Measurements from ENCODE around the gene SLC25A39. TPM values are rescaled to one million over a fixed set of nuclear protein-coding genes. Genes with fewer than 3 reads are reported as not detected.

Gene SLC25A39
- total RNA-seq, 8 experiments from 2014 or later = 28.7 to 148 (median 56.1) TPM

DNA sequence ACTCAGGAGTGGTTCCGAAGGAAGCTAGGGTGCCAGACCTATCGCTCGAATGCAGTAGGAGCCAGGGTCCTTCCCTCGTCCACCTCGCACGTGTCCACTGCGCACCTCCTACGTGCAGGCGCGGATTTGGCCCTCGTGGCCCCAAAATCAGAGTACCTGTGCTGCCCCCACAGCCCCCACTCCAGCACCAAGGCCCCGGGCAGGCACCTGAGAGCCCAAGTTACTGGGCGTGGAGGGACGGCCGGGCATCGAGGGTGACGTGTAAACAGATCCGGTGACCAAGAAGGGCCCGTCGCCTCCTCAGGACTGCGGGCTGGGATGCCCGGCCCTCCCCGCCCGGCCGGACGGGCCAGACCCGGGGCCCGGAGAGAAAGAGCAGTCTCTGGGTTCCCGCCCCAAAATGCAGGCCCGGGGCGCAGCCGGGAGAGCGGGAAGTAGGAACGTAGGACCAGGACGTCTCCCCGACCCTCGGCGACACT is 492 bp downstream of the SLC25A39 start:
- peak; percentile 6 to 23 (median 13) for ATAC-seq (replicated peaks in 6 of 8)
- in situ Hi-C loops (cut with MboI; ENCODE audit: low pct_unique_long_range_greater_than_20kb in 2 of 9, low sequenced_read_pairs in 9 of 9, unreplicated experiment in 9 of 9) = loop anchor here in 4 of 9 experiments (10.0 kb wide), 2 partner anchors 99 to 109 kb away; partner anchors contain the start of gene UBTF (in 3 of the 4)
- 0% methylated on average over 2 to 5 of the region's 38 CpGs; no CpG with 5 or more reads in 8 of the 10 experiments for WGBS, 10 experiments
- peak overlapping the region; percentile 35 to 65 for H3K27ac ChIP-seq
- peaks cover 4 to 11% of the 10 kb centered on the region in 2 donors for H3K4me1 ChIP-seq (replicated peaks in 1 of 2)
- peak overlapping the region; percentile 78 to 97 (median 86) for H3K4me3 ChIP-seq

DNA sequence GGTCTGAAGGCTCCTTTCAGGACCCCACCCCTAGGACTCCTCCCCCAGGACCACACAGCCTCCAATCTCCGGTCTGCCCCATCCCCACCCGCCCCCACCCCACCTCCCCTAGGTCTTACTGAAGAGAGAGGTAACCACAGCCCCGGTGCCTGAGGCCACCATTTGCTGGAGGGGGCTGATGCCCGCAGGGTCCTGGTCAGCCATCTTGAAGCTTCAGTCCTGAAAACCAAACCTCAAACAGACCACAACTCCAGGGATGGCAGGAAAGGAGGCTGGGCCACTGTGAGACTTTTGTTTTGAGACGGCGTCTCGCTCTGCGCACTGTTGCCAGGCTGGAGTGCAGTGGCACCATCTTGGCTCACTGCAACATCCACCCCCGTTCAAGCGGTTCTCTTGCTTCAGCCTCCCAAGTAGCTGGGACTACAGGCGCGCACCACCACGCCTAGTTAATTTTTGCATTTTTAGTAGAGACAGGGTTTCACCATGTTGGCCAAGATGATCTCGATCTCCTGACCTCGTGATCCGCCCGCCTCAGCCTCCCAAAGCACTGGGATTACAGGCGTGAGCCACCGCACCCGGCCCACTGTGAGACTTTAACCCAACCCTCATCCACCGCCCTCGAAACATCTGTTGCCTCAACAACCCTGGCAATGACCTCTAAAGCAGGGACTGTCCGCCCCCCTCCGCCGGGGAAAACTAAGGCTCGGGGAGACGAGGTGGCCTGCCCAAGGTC is 1.1 kb downstream of the SLC25A39 start:
- WGBS, 10 experiments = 48 to 73% methylated on average over 5 to 7 of the region's 27 CpGs; no CpG with 5 or more reads in 8 of the 10 experiments
- in situ Hi-C loops (cut with MboI; ENCODE audit: low pct_unique_long_range_greater_than_20kb in 2 of 9, low sequenced_read_pairs in 9 of 9, unreplicated experiment in 9 of 9) = loop anchor here in 4 of 9 experiments (10.0 kb wide), 2 partner anchors 99 to 109 kb away; partner anchors contain the start of gene UBTF (in 3 of the 4)
- H3K4me3 ChIP-seq = peak overlapping the region; percentile 78 to 97 (median 86)
- H3K27ac ChIP-seq = no peak overlapping the region
- peak in 1 of 8 experiments; percentile 3 for ATAC-seq (replicated peaks in 6 of 8)
- peaks cover 4 to 11% of the 10 kb centered on the region in 2 donors for H3K4me1 ChIP-seq (replicated peaks in 1 of 2)

DNA sequence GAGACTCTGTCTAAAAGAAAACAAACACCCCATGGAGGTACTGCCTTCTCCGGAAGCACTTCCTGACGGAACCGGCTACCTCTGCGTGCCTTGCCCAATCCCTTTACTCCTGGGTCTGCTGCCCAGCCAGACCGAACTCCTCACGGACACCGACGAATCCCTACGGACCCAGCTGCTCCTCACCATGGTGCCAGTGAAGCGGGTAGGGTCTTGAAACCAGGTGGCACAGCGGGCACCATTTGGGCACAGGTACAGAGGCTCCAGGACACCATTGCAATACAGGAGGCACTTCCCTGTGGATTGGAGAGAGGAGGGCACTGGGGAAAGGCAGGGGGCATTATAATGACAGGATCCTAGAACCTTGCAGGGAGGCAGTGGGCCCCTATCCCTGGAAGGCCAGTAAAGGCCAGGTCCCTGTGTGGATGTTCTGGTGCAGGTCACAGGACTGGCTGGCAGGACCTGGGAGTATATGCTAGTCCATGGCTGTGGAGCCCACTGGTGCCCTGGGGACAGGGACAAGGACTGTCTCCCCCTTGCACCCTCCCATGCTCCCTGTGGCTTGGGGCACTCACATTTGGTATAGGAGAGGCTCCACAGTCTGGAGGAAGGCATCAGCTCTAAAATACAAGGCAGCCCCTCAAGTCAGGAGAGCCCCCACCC is 2.3 kb downstream of the SLC25A39 start:
- in situ Hi-C loops (cut with MboI; ENCODE audit: low pct_unique_long_range_greater_than_20kb in 2 of 9, low sequenced_read_pairs in 9 of 9, unreplicated experiment in 9 of 9) = loop anchor here in 4 of 9 experiments (10.0 kb wide), 2 partner anchors 98 to 108 kb away; partner anchors contain the start of gene UBTF (in 3 of the 4)
- Histone ChIP-seq H3K4me3 (no peak overlapping the region), H3K27ac (no peak overlapping the region), H3K4me1 (replicated peaks in 1 of 2) (peaks cover 4 to 11% of the 10 kb centered on the region in 2 donors)
- no peak for ATAC-seq (replicated peaks in 6 of 8)
- 90 to 100% (median 100%) methylated on average over 1 to 11 of the region's 11 CpGs; no CpG with 5 or more reads in 4 of the 10 experiments for WGBS, 10 experiments

DNA sequence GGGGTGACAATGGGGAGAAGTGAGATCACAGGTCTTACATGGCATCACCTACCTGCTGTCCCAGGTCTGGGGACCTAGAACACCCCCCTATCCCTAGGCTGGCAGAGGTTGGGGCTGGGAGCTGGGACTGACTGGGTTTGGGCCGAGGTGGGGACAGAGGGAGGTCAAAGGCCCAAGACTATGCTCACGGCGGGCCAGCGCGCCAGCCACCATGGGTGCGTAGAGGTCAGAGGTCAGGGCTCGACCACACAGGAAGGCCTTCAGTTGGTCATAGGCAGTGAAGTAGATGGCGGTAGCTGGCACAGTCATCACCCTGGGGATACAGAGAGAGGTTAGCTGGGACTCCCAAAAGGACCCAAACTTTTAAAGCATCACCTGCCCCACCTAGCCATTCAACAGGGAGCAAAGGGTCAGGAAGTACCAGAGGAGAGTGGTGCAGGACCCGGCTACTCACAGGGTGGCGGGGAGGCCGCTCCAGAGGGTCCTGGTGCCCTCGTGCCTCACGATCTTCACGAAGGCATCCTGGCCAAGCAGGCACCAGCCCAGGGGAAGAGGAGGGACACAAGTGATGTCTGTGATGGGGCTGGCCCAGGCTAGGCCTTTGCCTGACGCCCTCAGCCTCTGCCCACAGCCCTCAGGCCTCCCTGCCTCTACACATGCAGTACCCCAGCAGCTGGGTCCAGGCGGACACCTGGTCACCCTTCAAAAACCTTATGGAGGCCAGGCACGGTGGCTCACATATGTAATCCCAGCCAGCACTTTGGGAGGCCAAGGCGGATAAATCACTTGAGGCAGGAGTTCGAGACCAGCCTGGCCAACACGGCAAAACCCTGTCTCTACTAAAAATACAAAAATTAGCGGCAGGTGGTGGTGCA is 3.1 kb downstream of the SLC25A39 start:
- ATAC-seq (replicated peaks in 6 of 8) = no peak
- no peak overlapping the region for H3K27ac ChIP-seq
- H3K4me3 ChIP-seq = no peak overlapping the region
- WGBS, 10 experiments = 80 to 100% (median 96%) methylated on average over 1 to 11 of the region's 21 CpGs; no CpG with 5 or more reads in 4 of the 10 experiments
- in situ Hi-C loops (cut with MboI; ENCODE audit: low pct_unique_long_range_greater_than_20kb in 2 of 9, low sequenced_read_pairs in 9 of 9, unreplicated experiment in 9 of 9) = loop anchor here in 4 of 9 experiments (10.0 kb wide), 2 partner anchors 97 to 107 kb away; partner anchors contain the start of gene UBTF (in 3 of the 4)
- H3K4me1 ChIP-seq (replicated peaks in 1 of 2) = peaks cover 4 to 11% of the 10 kb centered on the region in 2 donors

DNA sequence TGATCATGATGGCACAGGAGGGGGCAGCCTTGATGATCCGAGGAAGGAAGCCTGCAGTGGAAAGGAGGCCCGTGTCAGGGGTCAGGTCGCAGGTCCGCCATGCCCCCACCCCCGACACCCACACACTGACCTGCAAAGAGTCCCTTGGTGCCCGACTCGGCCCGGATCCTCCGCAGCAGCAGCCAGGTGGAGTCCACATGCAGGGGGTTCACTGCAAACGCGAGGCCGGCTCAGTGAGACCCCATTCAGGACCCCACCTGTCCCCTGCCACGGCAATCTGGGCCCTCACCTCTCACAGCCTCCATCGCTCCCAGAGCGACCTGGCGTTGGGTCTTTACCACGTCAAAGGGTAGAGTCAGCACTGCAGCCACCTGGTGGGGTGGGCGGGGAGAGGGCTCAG is 4.6 kb downstream of the SLC25A39 start:
- no peak overlapping the region for H3K27ac ChIP-seq
- WGBS, 10 experiments = 80 to 100% (median 90%) methylated on average over 1 to 7 of the region's 18 CpGs; no CpG with 5 or more reads in 5 of the 10 experiments
- peaks cover 13% of the 10 kb centered on the region in 2 donors for H3K4me1 ChIP-seq (replicated peaks in 1 of 2)
- ATAC-seq (replicated peaks in 6 of 8) = no peak
- in situ Hi-C loops (cut with MboI; ENCODE audit: low pct_unique_long_range_greater_than_20kb in 2 of 9, low sequenced_read_pairs in 9 of 9, unreplicated experiment in 9 of 9) = loop anchor here in 4 of 9 experiments (10.0 kb wide), 2 partner anchors 95 to 105 kb away; partner anchors contain the start of gene UBTF (in 3 of the 4)
- no peak overlapping the region for H3K4me3 ChIP-seq

DNA sequence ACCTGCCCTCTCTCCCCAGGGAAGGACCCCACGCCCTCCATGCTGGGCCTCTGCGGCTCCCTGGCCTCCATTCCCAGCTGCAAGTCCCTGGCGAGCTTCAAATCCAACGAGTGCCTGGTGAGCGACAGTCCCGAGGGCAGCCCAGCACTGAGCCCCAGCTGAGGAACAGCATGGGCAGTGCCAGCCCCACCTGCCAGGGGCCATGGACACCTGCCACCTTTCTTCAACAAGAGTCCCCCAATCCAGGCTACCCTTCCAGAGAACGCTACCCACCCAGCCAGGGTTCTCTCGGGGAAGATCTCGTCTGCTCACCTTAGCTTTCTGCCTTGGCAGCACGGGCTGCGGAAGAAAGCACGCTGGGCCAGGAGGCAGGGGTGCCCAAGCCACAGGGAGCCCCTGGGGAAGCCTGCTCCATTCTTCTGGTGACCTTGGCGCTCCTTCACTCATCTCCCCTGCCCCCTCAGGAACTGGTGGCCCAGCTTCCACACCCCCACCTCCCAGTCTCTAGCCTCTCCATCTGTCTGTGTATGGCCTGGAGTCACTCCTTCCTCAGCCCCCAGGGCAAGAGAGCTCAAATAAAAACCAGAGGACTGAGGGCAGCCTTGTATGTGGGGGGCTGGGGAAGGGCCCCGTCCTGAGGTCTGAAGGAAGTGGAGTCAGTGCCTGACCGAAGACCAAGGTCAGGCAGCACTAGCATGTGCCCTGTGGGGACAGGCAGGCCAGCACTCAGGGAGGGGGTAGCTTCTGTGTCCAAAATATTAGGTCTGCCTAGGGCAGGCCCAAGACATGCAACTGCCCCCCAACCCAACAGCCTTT is 6.3 kb downstream of the SLC25A39 start:
- no peak for ATAC-seq (replicated peaks in 6 of 8)
- in situ Hi-C loops (cut with MboI; ENCODE audit: low pct_unique_long_range_greater_than_20kb in 2 of 9, low sequenced_read_pairs in 9 of 9, unreplicated experiment in 9 of 9) = loop anchor here in 1 of 9 experiments (10.0 kb wide), 1 partner anchor 93 kb away; no protein-coding TSS in a partner anchor

DNA sequence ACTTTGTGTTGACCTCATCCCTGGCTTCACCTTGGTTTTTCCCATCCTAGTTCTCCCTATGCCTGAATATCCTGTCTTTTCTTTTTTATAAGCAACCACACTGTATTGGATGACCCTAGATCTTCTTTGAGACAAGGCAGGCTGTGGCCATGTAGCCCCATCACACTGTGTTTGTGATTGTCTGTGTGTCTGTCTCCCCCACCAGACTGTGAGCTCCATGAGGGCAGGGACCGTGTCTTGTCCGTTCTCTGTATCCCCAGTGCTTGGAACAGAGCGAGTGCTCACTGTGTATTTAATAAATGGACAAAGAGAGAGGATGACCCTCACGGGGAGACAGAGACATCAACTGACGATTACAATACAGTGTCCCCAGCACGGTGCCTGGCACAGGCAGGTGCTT is 7.1 kb downstream of the SLC25A39 start:
- H3K4me1 ChIP-seq (replicated peaks in 1 of 2) = peaks cover 10 to 14% of the 10 kb centered on the region in 2 donors
- in situ Hi-C loops (cut with MboI; ENCODE audit: low pct_unique_long_range_greater_than_20kb in 2 of 9, low sequenced_read_pairs in 9 of 9, unreplicated experiment in 9 of 9) = loop anchor here in 1 of 9 experiments (10.0 kb wide), 1 partner anchor 93 kb away; no protein-coding TSS in a partner anchor

More for the DNA sequence above, 6.3 kb downstream of the SLC25A39 start:
- Histone ChIP-seq H3K4me3 (no peak overlapping the region), H3K27ac (no peak overlapping the region), H3K4me1 (replicated peaks in 1 of 2) (peaks cover 10 to 14% of the 10 kb centered on the region in 2 donors)
- WGBS, 10 experiments = 81 to 100% (median 90%) methylated on average over 1 to 5 of the region's 15 CpGs; no CpG with 5 or more reads in 5 of the 10 experiments

DNA sequence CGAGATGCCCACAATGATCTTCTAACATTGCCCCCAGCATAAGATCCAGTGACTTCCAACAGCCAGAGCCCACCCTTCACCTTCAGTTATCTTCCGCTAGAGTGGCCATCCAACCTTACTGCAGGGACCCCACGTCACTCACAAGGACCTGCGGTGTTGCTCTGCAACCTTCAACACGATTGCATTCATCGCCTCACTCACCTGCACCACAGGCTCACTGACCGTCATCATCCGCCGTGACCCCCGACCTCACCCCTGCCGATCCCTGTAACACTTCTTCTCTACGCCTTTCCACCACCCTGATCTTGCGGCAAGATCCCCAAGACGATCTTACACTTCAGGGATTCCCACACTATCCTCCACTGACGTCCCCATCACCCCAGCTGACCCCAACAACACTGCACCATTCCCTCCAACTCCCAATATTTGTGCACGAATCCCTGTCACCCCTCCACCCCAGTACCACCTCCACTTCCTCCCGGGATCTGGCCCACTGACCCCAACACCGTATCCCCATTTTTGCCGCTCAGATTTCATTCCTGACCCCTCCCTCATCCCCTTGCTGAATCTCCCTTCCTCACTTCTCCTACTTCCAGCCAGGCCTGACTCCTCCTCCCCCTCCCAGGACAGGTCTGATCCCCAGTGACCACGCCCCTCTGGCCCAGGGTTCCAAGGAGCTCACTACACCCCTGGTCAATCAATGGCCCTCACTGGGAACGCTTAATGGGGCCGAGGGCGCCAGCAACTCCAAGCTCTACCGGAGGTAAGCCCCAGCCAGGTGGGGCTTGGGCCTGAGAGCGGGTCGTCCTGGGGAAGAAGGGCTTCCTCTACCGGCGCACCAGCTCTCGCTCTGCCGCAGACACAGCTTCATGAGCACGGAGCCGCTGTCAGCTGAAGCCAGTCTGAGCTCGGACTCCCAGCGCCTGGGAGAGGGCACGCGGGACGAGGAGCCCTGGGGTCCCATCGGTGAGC is 8.6 kb downstream of the SLC25A39 start:
- peaks cover 12 to 23% of the 10 kb centered on the region in 2 donors for H3K4me1 ChIP-seq (replicated peaks in 1 of 2)
- no peak overlapping the region for H3K27ac ChIP-seq
- in situ Hi-C loops (cut with MboI; ENCODE audit: low pct_unique_long_range_greater_than_20kb in 2 of 9, low sequenced_read_pairs in 9 of 9, unreplicated experiment in 9 of 9) = loop anchor here in 1 of 9 experiments (10.0 kb wide), 1 partner anchor 91 kb away; no protein-coding TSS in a partner anchor
- peak overlapping the region in 3 of 5 donors; percentile 20 to 29 (median 27) for H3K4me3 ChIP-seq
- WGBS, 10 experiments = 0 to 47% (median 10%) methylated on average over 3 to 12 of the region's 38 CpGs; no CpG with 5 or more reads in 3 of the 10 experiments
- peak in 1 of 8 experiments; percentile 17 for ATAC-seq (replicated peaks in 6 of 8)

More for the DNA sequence above, 7.1 kb downstream of the SLC25A39 start:
- no peak overlapping the region for H3K4me3 ChIP-seq
- H3K27ac ChIP-seq = no peak overlapping the region
- WGBS, 10 experiments = 69 to 100% (median 87%) methylated on average over 1 to 3 of the region's 6 CpGs; no CpG with 5 or more reads in 4 of the 10 experiments
- no peak for ATAC-seq (replicated peaks in 6 of 8)

DNA sequence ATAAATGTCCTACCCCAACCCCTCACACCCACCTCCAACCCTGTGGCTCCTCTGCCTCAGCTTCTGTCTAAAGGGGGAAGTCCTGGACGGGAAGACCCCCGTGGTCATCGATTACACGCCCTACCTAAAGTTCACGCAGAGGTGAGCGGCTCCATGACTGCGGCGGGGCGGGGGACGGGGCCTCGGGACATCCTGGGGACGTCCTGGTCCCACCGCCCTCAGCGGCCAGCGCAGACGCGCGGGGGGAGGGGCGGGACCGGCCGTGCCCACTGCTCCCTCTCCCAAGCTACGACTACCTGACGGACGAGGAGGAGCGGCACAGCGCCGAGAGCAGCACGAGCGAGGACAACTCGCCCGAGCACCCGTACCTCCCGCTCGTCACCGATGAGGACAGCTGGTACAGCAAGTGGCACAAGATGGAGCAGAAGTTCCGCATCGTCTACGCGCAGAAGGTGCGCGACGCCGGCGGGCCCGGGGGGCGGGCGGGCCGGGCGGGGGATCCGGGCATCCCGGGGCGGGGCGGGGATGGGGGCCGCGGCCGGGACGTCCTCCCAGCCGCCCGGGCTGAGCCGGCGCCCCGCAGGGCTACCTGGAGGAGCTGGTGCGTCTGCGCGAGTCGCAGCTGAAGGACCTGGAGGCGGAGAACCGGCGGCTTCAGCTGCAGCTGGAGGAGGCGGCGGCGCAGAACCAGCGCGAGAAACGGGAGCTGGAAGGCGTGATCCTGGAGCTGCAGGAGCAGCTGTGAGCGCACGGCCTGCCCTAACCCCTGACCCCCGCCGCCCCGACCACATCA is 9.6 kb downstream of the SLC25A39 start:
- H3K27ac ChIP-seq = no peak overlapping the region
- peak; percentile 58 to 82 (median 62) for ATAC-seq (replicated peaks in 6 of 8)

DNA sequence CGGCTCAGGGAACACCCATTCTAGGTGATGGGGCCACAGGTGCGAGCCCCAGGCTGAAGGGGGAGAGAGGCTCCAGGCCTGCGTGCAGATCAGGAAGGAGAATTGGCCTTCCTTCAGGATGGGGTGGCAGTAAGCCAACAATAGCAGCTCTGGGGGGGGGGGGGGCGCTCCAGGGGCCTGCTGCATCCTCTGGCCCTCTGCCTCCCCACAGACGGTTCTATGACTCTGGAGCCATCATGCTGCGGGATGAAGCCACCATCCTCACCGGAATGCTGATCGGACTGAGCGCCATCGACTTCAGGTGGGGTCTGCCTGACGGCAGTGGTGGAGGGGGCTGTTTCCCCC is 10.1 kb downstream of the SLC25A39 start:
- no peak overlapping the region for H3K27ac ChIP-seq
- ATAC-seq (replicated peaks in 6 of 8) = no peak
- H3K4me3 ChIP-seq = no peak overlapping the region
- in situ Hi-C loops (cut with MboI; ENCODE audit: low pct_unique_long_range_greater_than_20kb in 2 of 9, low sequenced_read_pairs in 9 of 9, unreplicated experiment in 9 of 9) = loop anchor here in 1 of 9 experiments (10.0 kb wide), 1 partner anchor 90 kb away; no protein-coding TSS in a partner anchor
- WGBS, 10 experiments = 17 to 100% methylated on average over 1 of the region's 11 CpGs; no CpG with 5 or more reads in 8 of the 10 experiments
- peaks cover 25 to 38% of the 10 kb centered on the region in 2 donors for H3K4me1 ChIP-seq (replicated peaks in 1 of 2)

More for the DNA sequence above, 9.6 kb downstream of the SLC25A39 start:
- peaks cover 22 to 32% of the 10 kb centered on the region in 2 donors for H3K4me1 ChIP-seq (replicated peaks in 1 of 2)
- in situ Hi-C loops (cut with MboI; ENCODE audit: low pct_unique_long_range_greater_than_20kb in 2 of 9, low sequenced_read_pairs in 9 of 9, unreplicated experiment in 9 of 9) = loop anchor here in 1 of 9 experiments (10.0 kb wide), 1 partner anchor 90 kb away; no protein-coding TSS in a partner anchor
- no CpG with 5 or more reads among the region's 81 CpGs for WGBS, 10 experiments
- H3K4me3 ChIP-seq = peak overlapping the region; percentile 14 to 29 (median 22)
